GM12878 (cell line): ENCODE measurements around the gene GPRC5C. TPM values are rescaled to one million over a fixed set of nuclear protein-coding genes. Genes with fewer than 3 reads are reported as not detected.

Source experiments
- ATAC-seq: fragments of 200-7000 bp; cut with Tn5 transposase; 3 replicates; pipeline ENCODE4 v1.9.1; 2020; ENCODE audit warnings: mild to moderate bottlenecking, moderate library complexity
- BruUV-seq: library from RNA; stranded (reverse); fragments of 400-500 nt; replicated peaks from 2 replicates; lab custom pipeline; 2021; lab: Mats Ljungman, UMichigan
- CTCF ChIA-PET: fragments of 300-600 bp; sonication (Branson Sonifier 250); formaldehyde crosslinking; extraction: SDS; loops from one replicate; lab custom pipeline; 2021; ENCODE audit warnings: inconsistent platforms; lab: Yijun Ruan, JAX
- POLR2A ChIA-PET: fragments of 350-600 bp; formaldehyde crosslinking; extraction: SDS; loops from one replicate; lab custom pipeline; 2021; ENCODE audit warnings: inconsistent platforms; lab: Charles Lee
- RAD21 ChIA-PET: fragments of 300-600 bp; sonication (Branson Sonifier 250); formaldehyde crosslinking; loops from one replicate; lab custom pipeline; 2023; ENCODE audit warnings: antibody characterized with exemption; ENCODE audit not compliant: unreplicated experiment; lab: Charles Lee
- SMC1A ChIA-PET: fragments of 300-600 bp; sonication (Branson Sonifier 250); formaldehyde crosslinking; loops from one replicate; lab custom pipeline; 2023; ENCODE audit not compliant: unreplicated experiment, uncharacterized antibody; lab: Charles Lee
- DNase-seq: peaks from one replicate; pipeline ENCODE4 v3.0.0-alpha.2; 2011; ENCODE audit warnings: low read depth, low spot score
- FAIRE-seq: peaks from 3 replicates; lab custom pipeline; 2011; peaks lifted over from hg19 to GRCh38; lab: Jason Lieb, UNC
- H2AFZ ChIP-seq: 2 replicates; pipeline ENCODE4 v1.6.0; 2011; ENCODE audit warnings: low read depth, low read length, control low read depth; ENCODE audit not compliant: control insufficient read depth
- H3K27ac ChIP-seq: 2 replicates; pipeline ENCODE4 v1.5.1; 2011; ENCODE audit warnings: control low read depth; ENCODE audit not compliant: control insufficient read depth, insufficient read depth
- H3K27me3 ChIP-seq, 2 experiments: replicated peaks in 1 of 2; 2 replicates each; pipeline versions ENCODE4 v1.6.0 to v1.6.1; 2011; ENCODE audit warnings: low read length in 1 of 2; ENCODE audit not compliant: control insufficient read depth in 2 of 2, insufficient read depth in 2 of 2
- H3K36me3 ChIP-seq, 2 experiments: 2 replicates each; pipeline ENCODE4 v1.5.1; 2011; ENCODE audit warnings: low read length in 1 of 2; ENCODE audit not compliant: control insufficient read depth in 2 of 2, insufficient read depth in 2 of 2
- H3K4me1 ChIP-seq: 2 replicates; pipeline ENCODE4 v1.6.1; 2011; ENCODE audit warnings: mild to moderate bottlenecking, low read length, moderate library complexity, mixed read lengths; ENCODE audit not compliant: control insufficient read depth, insufficient read depth
- H3K4me2 ChIP-seq: 2 replicates; pipeline ENCODE4 v1.6.0; 2011; ENCODE audit warnings: control low read depth; ENCODE audit not compliant: control insufficient read depth, insufficient read depth
- H3K4me3 ChIP-seq: fragments of 200-600 bp; sonication (generic); 2 replicates; pipeline ENCODE4 v1.5.1; 2016
- H3K79me2 ChIP-seq: 2 replicates; pipeline ENCODE4 v1.6.0; 2011; ENCODE audit warnings: low read length; ENCODE audit not compliant: control insufficient read depth, insufficient read depth
- H3K9ac ChIP-seq: 2 replicates; pipeline ENCODE4 v1.8.0; 2011; ENCODE audit warnings: low read length, control low read depth, mixed read lengths; ENCODE audit not compliant: control insufficient read depth, insufficient read depth
- H3K9me3 ChIP-seq: replicated peaks from 3 replicates; pipeline ENCODE4 v1.5.1; 2011; ENCODE audit warnings: mild to moderate bottlenecking, low read length; ENCODE audit not compliant: control insufficient read depth, insufficient read depth
- H4K20me1 ChIP-seq: 2 replicates; pipeline ENCODE4 v1.6.0; 2011; ENCODE audit not compliant: control insufficient read depth, insufficient read depth
- BCL11A ChIP-seq: IDR thresholded peaks from 2 replicates; pipeline ENCODE4 v1.6.1; 2011; ENCODE audit warnings: low read depth, low read length
- E2F4 ChIP-seq: IDR thresholded peaks from 2 replicates; pipeline ENCODE4 v1.6.1; 2012; ENCODE audit warnings: low read depth, low read length, improper control_type of control experiment
- RAD21 ChIP-seq: IDR thresholded peaks from 2 replicates; pipeline ENCODE4 v1.6.1; 2011; ENCODE audit warnings: mild to moderate bottlenecking, low read depth, low read length, moderate library complexity; ENCODE audit not compliant: insufficient read depth
- SMC3 ChIP-seq: IDR thresholded peaks from 2 replicates; pipeline ENCODE4 v1.6.1; 2011; ENCODE audit warnings: low read length, improper control_type of control experiment, borderline replicate concordance
- WGBS: methylation state at CpG from one replicate; pipeline ENCODE4 v1.1.6; 2016; ENCODE audit warnings: low lambda C conversion rate; ENCODE audit not compliant: insufficient replicate concordance, insufficient coverage; ENCODE audit errors: missing lambda C conversion rate; 5-methylcytosine and 5-hydroxymethylcytosine counted together
- in situ Hi-C: fragments of 300-500 bp; cut with MboI; formaldehyde crosslinking; loops from 9 replicates; pipeline ENCODE4 v1.14.3; 2018; ENCODE audit warnings: mixed read lengths
- intact Hi-C: fragments of 100-400 bp; cut with micrococcal nuclease; formaldehyde crosslinking; loops from one replicate; pipeline ENCODE4 v1.14.2; 2022; ENCODE audit not compliant: unreplicated experiment
- polyA plus RNA-seq, 11 experiments: library from polyadenylated mRNA; depleted of rRNA in 4 of 11; unstranded in 6 of 11; stranded (reverse) in 5 of 11; fragments of >200 nt; fragmentation: Nextera tagmentation in 4 of 11; fragmentation: Illumina TruSeq in 1 of 11; extraction: Ambion mirVana in 4 of 11; extraction: Trizol in 1 of 11; gene quantifications; 1 replicate in 1 of 11; 2 replicates in 10 of 11; pipeline versions ENCODE4 v1.2.1 to v1.2.3, GENCODE V29; 2011 to 2016; ENCODE audit warnings: inconsistent platforms in 2 of 11, missing spikeins in 2 of 11, low read depth in 1 of 11
- total RNA-seq, 4 experiments: library from RNA; depleted of rRNA in 3 of 4; stranded (reverse); fragments of >200 nt in 3 of 4; fragmentation: Illumina TruSeq in 1 of 4; extraction: Trizol in 1 of 4; gene quantifications; 2 replicates each; pipeline versions ENCODE4 v1.2.1 to v1.2.3, GENCODE V29; 2013 to 2021
- TF ChIP-seq, protein P1 (sequence below), 3 experiments: IDR thresholded peaks in 2 of 3; conservative IDR thresholded peaks in 1 of 3; 2 replicates each; pipeline ENCODE4 v1.5.1; 2011; ENCODE audit warnings: low read depth in 3 of 3, low read length in 3 of 3, mild to moderate bottlenecking in 3 of 3, control low read depth in 2 of 3, moderate library complexity in 2 of 3, inconsistent platforms in 1 of 3, mixed read lengths in 1 of 3; ENCODE audit not compliant: control insufficient read depth in 2 of 3, insufficient read depth in 1 of 3; ENCODE audit errors: extremely low read depth in 1 of 3

The GPRC5C gene
- total and polyA plus RNA-seq, 10 of the 15 experiments (the other 5 are each of a cell fraction or from before 2014, with no cell fraction given) = 0.04 to 1.3 (median 0.36) TPM; not detected in 2

GRCh38 chr17:74460241-74460640 lies 28.4 kb downstream of the GPRC5C start:
- intact Hi-C loops = no loop called here
- no peak overlapping the region for H3K27ac ChIP-seq
- ChIA-PET SMC1A (interaction anchor here (1.0 to 2.8 kb wide), 7 partner anchors 10 to 92 kb away, joined by 3 to 11 read pairs (median 4); no protein-coding TSS in a partner anchor), RAD21 (interaction anchor here (0.6 to 7.1 kb wide), 8 partner anchors 10 to 92 kb away, joined by 3 to 83 read pairs (median 3); partner anchors contain the start of genes CD300LB and GPR142), CTCF (interaction anchor here (0.8 to 10.5 kb wide), 10 partner anchors 8 to 161 kb away, joined by 3 to 314 read pairs (median 5); partner anchors contain the start of gene GPR142), POLR2A (no interaction called here)
- peaks cover 8% of the 10 kb centered on the region for H3K79me2 ChIP-seq
- 93% methylated on average over 2 of the region's 2 CpGs for WGBS
- FAIRE-seq (no peak), DNase-seq (no peak), ATAC-seq (no peak)
- no peaks in the 10 kb centered on the region for H3K27me3 ChIP-seq
- BruUV-seq = no TSS peak
- TF ChIP-seq E2F4 = no peak
- TF ChIP-seq, protein P1, sequence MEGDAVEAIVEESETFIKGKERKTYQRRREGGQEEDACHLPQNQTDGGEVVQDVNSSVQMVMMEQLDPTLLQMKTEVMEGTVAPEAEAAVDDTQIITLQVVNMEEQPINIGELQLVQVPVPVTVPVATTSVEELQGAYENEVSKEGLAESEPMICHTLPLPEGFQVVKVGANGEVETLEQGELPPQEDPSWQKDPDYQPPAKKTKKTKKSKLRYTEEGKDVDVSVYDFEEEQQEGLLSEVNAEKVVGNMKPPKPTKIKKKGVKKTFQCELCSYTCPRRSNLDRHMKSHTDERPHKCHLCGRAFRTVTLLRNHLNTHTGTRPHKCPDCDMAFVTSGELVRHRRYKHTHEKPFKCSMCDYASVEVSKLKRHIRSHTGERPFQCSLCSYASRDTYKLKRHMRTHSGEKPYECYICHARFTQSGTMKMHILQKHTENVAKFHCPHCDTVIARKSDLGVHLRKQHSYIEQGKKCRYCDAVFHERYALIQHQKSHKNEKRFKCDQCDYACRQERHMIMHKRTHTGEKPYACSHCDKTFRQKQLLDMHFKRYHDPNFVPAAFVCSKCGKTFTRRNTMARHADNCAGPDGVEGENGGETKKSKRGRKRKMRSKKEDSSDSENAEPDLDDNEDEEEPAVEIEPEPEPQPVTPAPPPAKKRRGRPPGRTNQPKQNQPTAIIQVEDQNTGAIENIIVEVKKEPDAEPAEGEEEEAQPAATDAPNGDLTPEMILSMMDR (IDR thresholded peaks at IDR 0.05 in 2 of 3, conservative IDR thresholded peaks at IDR 0.05 in 1 of 3; ENCODE audit: control insufficient read depth in 2 of 3, extremely low read depth in 1 of 3, insufficient read depth in 1 of 3, low read depth in 3 of 3, low read length in 3 of 3) = peak in 2 of 3 experiments; percentile 16 to 46; a peak in 2 of 6 replicates
- TF ChIP-seq BCL11A = no peak
- peak; percentile 40; the same call in 1 of the 2 replicates for TF ChIP-seq SMC3
- peak; percentile 38 for TF ChIP-seq RAD21
- in situ Hi-C loops = no loop called here
- H4K20me1 ChIP-seq = no peaks in the 10 kb centered on the region
- H3K4me2 ChIP-seq = no peak overlapping the region
- no peak overlapping the region for H2AFZ ChIP-seq
- H3K4me1 ChIP-seq = peaks cover 31% of the 10 kb centered on the region
- H3K9ac ChIP-seq = no peak overlapping the region
- no peak overlapping the region for H3K4me3 ChIP-seq
- H3K36me3 ChIP-seq = no peaks in the 10 kb centered on the region
- no peaks in the 10 kb centered on the region for H3K9me3 ChIP-seq
